ENCODE results near the gene DUSP23.

GRCh38 chr1:159746666-159747065 is 34.1 kb upstream of the DUSP23 start:
- TF ChIP-seq ESRRA (CRISPR knock-in tag; IDR thresholded peaks at IDR 0.05; ENCODE audit: borderline replicate concordance) (no peak), ZNF423 (CRISPR knock-in tag; IDR thresholded peaks at IDR 0.05) (no peak), SMAD4 (CRISPR knock-in tag; IDR thresholded peaks at IDR 0.05) (no peak), CTCF (IDR thresholded peaks at IDR 0.05) (no peak), E2F5 (CRISPR knock-in tag; IDR thresholded peaks at IDR 0.05) (no peak), ZNF317 (CRISPR knock-in tag; IDR thresholded peaks at IDR 0.05; ENCODE audit: borderline replicate concordance, low read depth) (no peak), ETV6 (CRISPR knock-in tag; IDR thresholded peaks at IDR 0.05) (no peak), ZNF121 (CRISPR knock-in tag; IDR thresholded peaks at IDR 0.05) (no peak), CREM (CRISPR knock-in tag; IDR thresholded peaks at IDR 0.05) (no peak)

All from WTC11 (cell line).